Colonic mucosa (tissue), 4 donors: ENCODE results near the gene PRSS36. TPM values are rescaled to one million over a fixed set of nuclear protein-coding genes. Genes with fewer than 3 reads are reported as not detected.

Experiments
- DNase-seq: peaks from one replicate; pipeline ENCODE4 v3.0.0-alpha.2; 2020
- H3K27ac ChIP-seq: fragments of 200-600 bp; one replicate; pipeline ENCODE4 v1.8.0; 2021
- H3K27me3 ChIP-seq: fragments of 200-600 bp; one replicate; pipeline ENCODE4 v1.8.0; 2021
- H3K36me3 ChIP-seq: fragments of 200-600 bp; one replicate; pipeline ENCODE4 v1.8.0; 2021
- H3K4me1 ChIP-seq: fragments of 200-600 bp; one replicate; pipeline ENCODE4 v1.8.0; 2021; ENCODE audit warnings: mild to moderate bottlenecking
- H3K4me3 ChIP-seq: fragments of 200-600 bp; one replicate; pipeline ENCODE4 v1.8.0; 2021
- H3K9ac ChIP-seq, 2 donors: one replicate each; pipeline ENCODE4 v1.7.0; 2013; ENCODE audit warnings: control low read depth in 2 of 2, low read depth in 2 of 2, low read length in 2 of 2
- H3K9me3 ChIP-seq: fragments of 200-600 bp; one replicate; pipeline ENCODE4 v1.8.0; 2021
- intact Hi-C: fragments of 100-400 bp; cut with DNase I; formaldehyde crosslinking; loops from one replicate; pipeline ENCODE4 v1.14.1; 2022
- total RNA-seq, 2 donors: library from RNA; stranded (reverse); fragmentation: NEBNext Ultra II Directional in 1 of 2; extraction: Animal tissue kit (Norgen Biotek cat#: 25700) in 1 of 2; gene quantifications; one replicate each; pipeline ENCODE4 v1.2.1, GENCODE V29; 2021
- TF ChIP-seq, protein P1 (sequence below): fragments of 200-600 bp; IDR thresholded peaks from one replicate; pipeline ENCODE4 v1.8.0; 2022; ENCODE audit warnings: antibody characterized with exemption, mild to moderate bottlenecking
- donor health status: healthy.
- donor health status: DM: no; HTN: no; CAD: no.
- donor health status: DM: no; HTN: no; CAD: no.

Gene PRSS36
- total RNA-seq, 2 donors from 2014 or later: 3.6 to 6.4 TPM

- Histone ChIP-seq H3K27me3 (no peaks in the 10 kb centered on the region), H3K9me3 (no peaks in the 10 kb centered on the region), H3K4me1 (peaks cover 26% of the 10 kb centered on the region), H3K36me3 (no peaks in the 10 kb centered on the region), H3K4me3 (no peak overlapping the region), H3K27ac (no peak overlapping the region), H3K9ac (peak overlapping the region in 1 of 2 donors; percentile 100)
- no peak for DNase-seq
- TF ChIP-seq, protein P1, sequence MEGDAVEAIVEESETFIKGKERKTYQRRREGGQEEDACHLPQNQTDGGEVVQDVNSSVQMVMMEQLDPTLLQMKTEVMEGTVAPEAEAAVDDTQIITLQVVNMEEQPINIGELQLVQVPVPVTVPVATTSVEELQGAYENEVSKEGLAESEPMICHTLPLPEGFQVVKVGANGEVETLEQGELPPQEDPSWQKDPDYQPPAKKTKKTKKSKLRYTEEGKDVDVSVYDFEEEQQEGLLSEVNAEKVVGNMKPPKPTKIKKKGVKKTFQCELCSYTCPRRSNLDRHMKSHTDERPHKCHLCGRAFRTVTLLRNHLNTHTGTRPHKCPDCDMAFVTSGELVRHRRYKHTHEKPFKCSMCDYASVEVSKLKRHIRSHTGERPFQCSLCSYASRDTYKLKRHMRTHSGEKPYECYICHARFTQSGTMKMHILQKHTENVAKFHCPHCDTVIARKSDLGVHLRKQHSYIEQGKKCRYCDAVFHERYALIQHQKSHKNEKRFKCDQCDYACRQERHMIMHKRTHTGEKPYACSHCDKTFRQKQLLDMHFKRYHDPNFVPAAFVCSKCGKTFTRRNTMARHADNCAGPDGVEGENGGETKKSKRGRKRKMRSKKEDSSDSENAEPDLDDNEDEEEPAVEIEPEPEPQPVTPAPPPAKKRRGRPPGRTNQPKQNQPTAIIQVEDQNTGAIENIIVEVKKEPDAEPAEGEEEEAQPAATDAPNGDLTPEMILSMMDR: no peak
- intact Hi-C loops: no loop called here
These were observed 13.6 kb downstream of the PRSS36 start for GRCh38 chr16:31136287-31136662.

DNA sequence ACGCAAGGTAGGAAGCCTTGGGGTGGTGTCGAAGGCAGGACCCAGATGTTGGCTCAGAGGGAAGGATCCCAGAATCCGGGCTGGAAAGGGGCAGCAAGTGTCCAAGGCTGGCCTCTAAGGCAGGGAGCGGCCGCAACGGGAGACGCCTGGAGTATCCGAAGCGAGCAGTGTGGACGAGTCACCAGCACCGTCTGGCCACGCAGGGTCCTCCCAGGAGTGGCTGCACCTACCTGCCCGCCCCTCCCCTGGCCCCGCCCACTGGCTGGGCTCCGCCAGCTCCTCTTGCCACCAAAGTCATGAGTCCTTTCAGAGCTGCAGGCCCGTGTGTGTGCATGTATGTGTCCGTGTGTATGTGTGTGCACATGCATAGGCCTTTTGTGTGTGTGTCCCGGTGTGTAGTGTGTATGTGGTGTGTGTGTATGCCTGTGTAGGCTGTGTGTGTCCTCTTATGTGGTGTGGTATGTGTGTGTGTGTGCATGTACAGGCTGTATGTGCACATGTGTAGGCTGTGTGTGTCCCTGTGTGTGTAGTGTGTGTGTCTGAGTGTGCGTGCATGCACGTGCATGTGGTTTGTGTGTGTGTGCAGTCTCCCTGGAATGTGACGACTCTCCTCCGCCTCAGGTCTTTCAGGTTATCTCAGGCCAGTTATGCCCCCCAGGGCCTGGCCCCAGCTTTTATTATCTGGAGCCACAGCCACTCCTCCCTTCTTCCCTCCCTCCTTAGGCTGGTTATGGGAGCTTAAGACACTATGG, 14.2 kb downstream of the PRSS36 start, which contains the start of gene PRSS8:
TSS of gene PRSS8 (minus strand) at position 193 of the 752 bp plus-strand sequence. CDS start 229 bp downstream, outside the sequence.
- H3K27ac ChIP-seq: peak within 1 kb of the TSS; percentile 98
- peak within 1 kb of the TSS; percentile 79 to 100 for H3K9ac ChIP-seq
- no peaks in the 10 kb centered on the region for H3K9me3 ChIP-seq
- peak; percentile 97 for DNase-seq
- H3K4me3 ChIP-seq: peak within 1 kb of the TSS; percentile 63
- TF ChIP-seq, protein P1: no peak
- H3K27me3 ChIP-seq: no peaks in the 10 kb centered on the region
- intact Hi-C loops: no loop called here
- no peaks in the 10 kb centered on the region for H3K36me3 ChIP-seq
- peaks cover 20% of the 10 kb centered on the region for H3K4me1 ChIP-seq

- peak overlapping the region; percentile 63 for H3K4me3 ChIP-seq
- no peaks in the 10 kb centered on the region for H3K27me3 ChIP-seq
- H3K4me1 ChIP-seq: peaks cover 20% of the 10 kb centered on the region
These were observed 15.0 kb downstream of the PRSS36 start for GRCh38 chr16:31134625-31135534.

DNA sequence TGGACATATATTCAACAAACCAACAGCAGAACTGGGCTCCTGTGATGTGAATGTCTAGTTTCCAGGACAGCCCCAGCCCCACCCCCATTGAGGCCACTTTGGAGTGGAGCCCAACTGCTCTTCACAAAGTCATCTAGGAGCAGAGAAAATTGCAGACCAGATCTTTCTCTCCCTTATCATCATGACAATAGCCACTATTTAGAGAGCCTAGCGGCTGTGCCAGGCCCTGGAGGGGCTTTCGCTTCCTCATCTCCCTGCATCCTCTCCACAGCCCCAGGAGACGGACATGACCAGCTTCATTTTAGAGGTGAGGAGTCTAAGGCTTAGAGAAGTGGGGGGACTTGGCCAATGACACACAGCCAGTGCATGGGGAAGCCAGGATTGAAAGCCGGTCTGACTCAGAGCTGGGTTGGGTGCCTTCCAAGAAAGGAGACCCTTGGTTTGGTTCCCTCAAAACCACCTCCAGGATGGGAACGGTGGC, 15.7 kb downstream of the PRSS36 start:
- intact Hi-C loops: no loop called here
- H3K36me3 ChIP-seq: no peaks in the 10 kb centered on the region
- H3K9me3 ChIP-seq: no peaks in the 10 kb centered on the region
- peaks cover 24% of the 10 kb centered on the region for H3K4me1 ChIP-seq
- DNase-seq: peak; percentile 27
- H3K9ac ChIP-seq: peak overlapping the region; percentile 33 to 100
- H3K27me3 ChIP-seq: no peaks in the 10 kb centered on the region
- TF ChIP-seq, protein P1: no peak
- peak overlapping the region; percentile 98 for H3K27ac ChIP-seq
- peak overlapping the region; percentile 63 for H3K4me3 ChIP-seq

More at GRCh38 chr16:31134625-31135534, 15.0 kb downstream of the PRSS36 start:
- TF ChIP-seq, protein P1: peak; percentile 10
- DNase-seq: peak; percentile 80
- intact Hi-C loops: no loop called here
- no peaks in the 10 kb centered on the region for H3K36me3 ChIP-seq
- H3K9ac ChIP-seq: peak overlapping the region; percentile 79 to 100
- peak overlapping the region; percentile 98 for H3K27ac ChIP-seq
- no peaks in the 10 kb centered on the region for H3K9me3 ChIP-seq

- peak overlapping the region; percentile 98 for H3K27ac ChIP-seq
- H3K27me3 ChIP-seq: no peaks in the 10 kb centered on the region
- intact Hi-C loops: no loop called here
- DNase-seq: no peak
- peak overlapping the region; percentile 64 to 100 for H3K9ac ChIP-seq
- H3K36me3 ChIP-seq: no peaks in the 10 kb centered on the region
- peak overlapping the region; percentile 63 for H3K4me3 ChIP-seq
- H3K9me3 ChIP-seq: no peaks in the 10 kb centered on the region
- H3K4me1 ChIP-seq: peaks cover 30% of the 10 kb centered on the region
- TF ChIP-seq, protein P1: no peak
These were observed 16.8 kb downstream of the PRSS36 start for GRCh38 chr16:31133046-31133501.
